ENCODE measurements around the gene HNRNPA2B1.

Gene HNRNPA2B1

GRCh38 chr7:26181474-26182227 lies 18.9 kb downstream of the HNRNPA2B1 start:
- H4K20me1 ChIP-seq (ENCODE audit: insufficient read depth, low read length, poor library complexity, severe bottlenecking), result peaks cover 15% of the 10 kb centered on the region
- no peaks in the 10 kb centered on the region for H3K79me2 ChIP-seq (ENCODE audit: insufficient read depth, low read length)
- TF ChIP-seq CTCF (conservative IDR thresholded peaks at IDR 0.05; ENCODE audit: low read length), result no peak
- no peak for TF ChIP-seq EZH2phosphoT487 (IDR thresholded peaks at IDR 0.05; ENCODE audit: borderline replicate concordance)
- H2AFZ ChIP-seq (ENCODE audit: low read length), result no peak overlapping the region
- no peaks in the 10 kb centered on the region for H3K27me3 ChIP-seq (ENCODE audit: insufficient read depth, low read length, poor library complexity, severe bottlenecking)
- no peaks in the 10 kb centered on the region for H3K4me1 ChIP-seq (ENCODE audit: insufficient read depth, low read length, poor library complexity, severe bottlenecking)
- H3K36me3 ChIP-seq (ENCODE audit: insufficient read depth, low read length), result no peaks in the 10 kb centered on the region
- H3K9ac ChIP-seq (ENCODE audit: low read depth, low read length, poor library complexity, severe bottlenecking), result no peak overlapping the region
- no peaks in the 10 kb centered on the region for H3K9me3 ChIP-seq (ENCODE audit: insufficient read depth, low read depth, low read length)
- no peak overlapping the region for H3K4me2 ChIP-seq (ENCODE audit: low read depth, low read length, poor library complexity, severe bottlenecking)
- H3F3A ChIP-seq (ENCODE audit: low read depth), result peaks cover 15% of the 10 kb centered on the region; the same call in 1 of the 2 replicates
- H3K9me2 ChIP-seq (replicated peaks; ENCODE audit: low read depth, low read length), result no peaks in the 10 kb centered on the region
- no peak overlapping the region for H3K4me3 ChIP-seq (ENCODE audit: low read length, poor library complexity, severe bottlenecking)

- no peaks in the 10 kb centered on the region for H3K79me2 ChIP-seq (ENCODE audit: insufficient read depth, low read length)
- H3K36me3 ChIP-seq (ENCODE audit: insufficient read depth, low read length), result no peaks in the 10 kb centered on the region
- no peak overlapping the region for H3K4me2 ChIP-seq (ENCODE audit: low read depth, low read length, poor library complexity, severe bottlenecking)
- H3K4me1 ChIP-seq (ENCODE audit: insufficient read depth, low read length, poor library complexity, severe bottlenecking), result no peaks in the 10 kb centered on the region
- no peak overlapping the region for H3K4me3 ChIP-seq (ENCODE audit: low read length, poor library complexity, severe bottlenecking)
- peaks cover 9% of the 10 kb centered on the region for H4K20me1 ChIP-seq (ENCODE audit: insufficient read depth, low read length, poor library complexity, severe bottlenecking)
- no peak for TF ChIP-seq EZH2phosphoT487 (IDR thresholded peaks at IDR 0.05; ENCODE audit: borderline replicate concordance)
- TF ChIP-seq CTCF (conservative IDR thresholded peaks at IDR 0.05; ENCODE audit: low read length), result no peak
- H3K9ac ChIP-seq (ENCODE audit: low read depth, low read length, poor library complexity, severe bottlenecking), result no peak overlapping the region
- H3K27me3 ChIP-seq (ENCODE audit: insufficient read depth, low read length, poor library complexity, severe bottlenecking), result no peaks in the 10 kb centered on the region
- no peaks in the 10 kb centered on the region for H3K9me2 ChIP-seq (replicated peaks; ENCODE audit: low read depth, low read length)
- no peaks in the 10 kb centered on the region for H3K9me3 ChIP-seq (ENCODE audit: insufficient read depth, low read depth, low read length)
- peaks cover 15% of the 10 kb centered on the region; the same call in 1 of the 2 replicates for H3F3A ChIP-seq (ENCODE audit: low read depth)
- H2AFZ ChIP-seq (ENCODE audit: low read length), result no peak overlapping the region
Observed at GRCh38 chr7:26180792-26181198, 19.8 kb downstream of the HNRNPA2B1 start.

- Histone ChIP-seq H4K20me1 (ENCODE audit: insufficient read depth, low read length, poor library complexity, severe bottlenecking) (peaks cover 6% of the 10 kb centered on the region), H3K4me2 (ENCODE audit: low read depth, low read length, poor library complexity, severe bottlenecking) (no peak overlapping the region), H3K9me2 (replicated peaks; ENCODE audit: low read depth, low read length) (no peaks in the 10 kb centered on the region), H2AFZ (ENCODE audit: low read length) (no peak overlapping the region), H3K4me1 (ENCODE audit: insufficient read depth, low read length, poor library complexity, severe bottlenecking) (no peaks in the 10 kb centered on the region), H3K27me3 (ENCODE audit: insufficient read depth, low read length, poor library complexity, severe bottlenecking) (no peaks in the 10 kb centered on the region), H3F3A (ENCODE audit: low read depth) (peaks cover 11% of the 10 kb centered on the region; the same call in 1 of the 2 replicates), H3K4me3 (ENCODE audit: low read length, poor library complexity, severe bottlenecking) (no peak overlapping the region), H3K79me2 (ENCODE audit: insufficient read depth, low read length) (no peaks in the 10 kb centered on the region), H3K36me3 (ENCODE audit: insufficient read depth, low read length) (no peaks in the 10 kb centered on the region), H3K9me3 (ENCODE audit: insufficient read depth, low read depth, low read length) (no peaks in the 10 kb centered on the region), H3K9ac (ENCODE audit: low read depth, low read length, poor library complexity, severe bottlenecking) (no peak overlapping the region)
- no peak for TF ChIP-seq EZH2phosphoT487 (IDR thresholded peaks at IDR 0.05; ENCODE audit: borderline replicate concordance)
- TF ChIP-seq CTCF (conservative IDR thresholded peaks at IDR 0.05; ENCODE audit: low read length), result no peak
Observed at GRCh38 chr7:26179826-26180497, 20.6 kb downstream of the HNRNPA2B1 start.
